SH-SY5Y (cell line): ENCODE data around the gene CARD11.

Experiments used
- GATA2 ChIP-seq: IDR thresholded peaks from 2 replicates; pipeline ENCODE4 v1.6.1; 2011; ENCODE audit warnings: mild to moderate bottlenecking, low read depth, low read length
- GATA3 ChIP-seq: IDR thresholded peaks from 2 replicates; pipeline ENCODE4 v1.6.1; 2011; ENCODE audit warnings: low read depth, mild to moderate bottlenecking, low read length, moderate library complexity

DNA sequence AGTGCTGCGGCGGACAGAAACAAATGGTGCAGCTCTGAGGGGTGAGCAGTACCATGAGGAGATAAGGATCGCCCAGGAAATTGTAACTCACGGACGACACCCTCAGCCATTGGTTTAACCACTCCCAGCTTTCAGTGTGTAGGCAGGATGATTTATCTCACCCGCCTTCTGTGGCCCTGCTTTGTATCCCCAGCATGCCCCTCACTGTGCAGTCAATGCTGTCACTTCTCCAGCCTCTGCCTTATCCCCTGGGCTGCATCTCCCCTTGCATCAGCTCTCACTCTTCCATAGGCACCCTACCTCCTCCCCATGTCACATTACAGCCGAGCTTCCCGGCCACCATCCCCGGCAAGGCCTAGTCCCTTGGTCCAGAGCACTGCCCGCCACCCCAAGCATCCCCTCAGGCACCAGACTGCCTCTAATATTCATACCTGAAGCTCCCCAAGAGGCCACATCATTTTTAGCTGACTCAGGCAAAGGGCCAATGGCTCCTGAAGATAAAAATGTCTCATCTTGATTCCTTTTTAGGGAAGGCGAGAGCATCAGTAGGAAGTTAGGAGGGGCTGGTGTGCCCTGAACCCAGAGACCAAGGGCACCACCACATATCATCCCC lies 77.1 kb downstream of the CARD11 start:
- TF ChIP-seq GATA2 (no peak), GATA3 (no peak)
